Activated gamma-delta T cell treated with Interleukin-2 at 50 U/mL for 16 hours (primary cell): ENCODE data around the gene RBMXL3.

ENCODE experiments used
- DNase-seq: peaks from one replicate; pipeline ENCODE4 v3.0.0-alpha.2; 2020

The RBMXL3 gene

DNA sequence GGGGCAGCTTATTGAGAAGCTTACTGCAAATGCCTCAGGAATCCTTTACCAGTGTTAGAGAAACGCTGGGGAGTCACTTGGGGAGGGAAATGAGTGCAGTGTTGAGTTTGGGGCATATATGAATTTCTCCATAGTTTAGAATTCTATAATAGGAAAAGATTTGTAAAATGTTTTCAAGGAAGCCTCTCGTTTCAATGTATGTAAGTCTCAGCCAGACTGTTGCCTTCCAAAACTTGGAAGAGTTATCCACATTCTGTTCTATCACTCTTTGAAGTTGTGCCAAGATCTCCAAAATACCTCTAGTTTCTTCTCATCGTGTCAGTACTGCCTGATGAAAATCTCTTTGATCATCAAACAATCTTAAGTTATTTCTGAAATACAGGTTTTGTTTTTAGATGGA is 45.3 kb downstream of the RBMXL3 start:
- no peak for DNase-seq

DNA sequence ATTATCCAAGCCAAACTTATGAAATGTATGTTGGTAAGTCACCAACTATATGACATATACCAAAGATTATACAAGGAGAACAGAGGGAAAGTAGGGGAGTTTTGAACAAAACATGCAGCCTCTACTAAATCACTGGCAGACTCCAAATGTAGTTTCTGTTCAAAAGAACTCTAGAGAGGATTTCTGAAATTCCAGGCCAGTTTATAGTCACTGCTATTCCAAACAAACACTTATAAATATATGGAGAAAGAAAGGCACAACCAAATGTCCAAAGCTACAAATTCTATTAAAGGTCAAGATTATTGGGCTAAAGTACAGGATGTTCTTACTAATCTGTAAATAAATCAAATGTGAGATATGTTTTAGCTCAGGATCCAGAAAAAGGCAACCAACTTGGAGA is 47.4 kb downstream of the RBMXL3 start:
- no peak for DNase-seq

- DNase-seq, result no peak
Measured at GRCh38 chrX:115237056-115237455, 47.8 kb downstream of the RBMXL3 start.
